ENCODE results near the gene ZFYVE21.

Gene ZFYVE21

DNA sequence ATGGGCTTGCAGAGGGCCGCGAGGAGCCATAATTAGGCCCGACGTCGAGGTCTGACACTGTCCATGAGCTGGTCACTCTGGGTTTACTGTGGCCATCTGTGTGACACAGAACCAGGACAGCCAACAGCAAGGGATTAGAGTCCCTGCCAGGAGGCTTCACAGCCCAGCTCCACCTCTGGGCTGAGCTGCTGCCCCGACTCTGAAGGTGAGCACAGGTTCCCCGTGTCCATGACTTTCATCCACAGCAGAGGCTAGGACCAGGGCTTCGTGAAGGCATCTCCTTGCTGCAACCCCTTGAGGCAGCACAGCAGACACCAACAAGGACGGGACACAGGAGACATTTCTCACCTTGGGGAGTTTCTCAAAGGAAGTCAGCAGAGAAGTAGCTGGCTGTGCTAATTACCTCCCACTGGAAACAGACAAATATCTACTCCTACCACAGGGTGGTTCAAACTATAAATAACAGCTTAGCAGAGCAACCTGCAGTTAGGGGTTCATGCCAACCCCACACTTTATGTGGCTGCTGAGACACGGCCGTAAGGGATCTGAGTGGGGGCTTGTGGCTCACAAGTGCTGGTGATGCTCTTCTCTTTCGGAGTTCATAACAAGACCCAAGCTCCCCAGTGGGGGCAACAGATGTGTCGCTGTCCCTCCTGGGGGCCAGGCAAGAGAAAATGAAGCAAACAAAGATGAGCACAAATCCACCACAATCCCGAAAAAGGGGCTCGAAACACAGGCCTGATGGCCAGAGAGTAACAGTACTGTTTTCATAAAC is 29.2 kb downstream of the ZFYVE21 start:
- in situ Hi-C loops (cut with MboI; ENCODE audit: low pct_unique_long_range_greater_than_20kb, low sequenced_read_pairs), result no loop called here

DNA sequence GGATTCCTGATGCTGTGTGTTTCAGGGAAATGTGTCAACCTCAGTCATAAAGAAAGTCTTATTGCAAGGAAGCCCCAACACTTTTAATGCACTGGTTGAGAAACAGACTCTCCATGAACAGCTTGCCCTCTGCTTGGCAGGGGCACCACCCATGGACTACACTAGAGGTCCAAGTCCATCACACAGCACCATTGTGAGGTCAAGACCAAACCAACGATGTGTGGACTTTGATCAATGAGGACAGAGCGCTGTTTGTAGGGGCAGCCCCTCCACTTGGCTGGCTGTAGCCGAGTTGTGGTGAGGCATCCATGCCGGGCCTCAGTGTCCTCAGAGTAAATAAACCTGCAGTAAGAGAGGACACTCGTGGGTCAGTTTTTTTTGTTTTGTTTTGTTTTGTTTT is 29.8 kb downstream of the ZFYVE21 start:
- in situ Hi-C loops (cut with MboI; ENCODE audit: low pct_unique_long_range_greater_than_20kb, low sequenced_read_pairs), result no loop called here
- no peak for DNase-seq

More for the DNA sequence above, 29.2 kb downstream of the ZFYVE21 start:
- DNase-seq, result no peak

GRCh38 chr14:103746701-103747100 is 31.1 kb downstream of the ZFYVE21 start:
- DNase-seq, result no peak
- in situ Hi-C loops (cut with MboI; ENCODE audit: low pct_unique_long_range_greater_than_20kb, low sequenced_read_pairs), result no loop called here

DNA sequence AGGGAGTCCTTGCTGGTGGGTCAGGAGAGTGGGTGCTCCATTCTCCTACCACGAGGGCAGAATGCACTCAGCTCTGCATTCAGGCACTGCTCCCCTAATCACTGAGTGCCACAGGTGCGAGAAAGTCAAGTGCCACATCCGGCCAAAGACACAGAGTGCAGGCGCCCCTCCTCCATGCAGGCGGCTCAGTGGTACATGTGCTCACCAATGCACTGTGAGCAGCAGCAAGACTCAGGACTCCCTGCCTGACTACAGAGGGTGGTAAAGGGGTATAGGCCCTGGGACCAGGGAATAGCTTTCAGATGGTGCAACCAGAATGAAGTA is 32.9 kb downstream of the ZFYVE21 start:
- no peak for DNase-seq
- in situ Hi-C loops (cut with MboI; ENCODE audit: low pct_unique_long_range_greater_than_20kb, low sequenced_read_pairs), result no loop called here

DNA sequence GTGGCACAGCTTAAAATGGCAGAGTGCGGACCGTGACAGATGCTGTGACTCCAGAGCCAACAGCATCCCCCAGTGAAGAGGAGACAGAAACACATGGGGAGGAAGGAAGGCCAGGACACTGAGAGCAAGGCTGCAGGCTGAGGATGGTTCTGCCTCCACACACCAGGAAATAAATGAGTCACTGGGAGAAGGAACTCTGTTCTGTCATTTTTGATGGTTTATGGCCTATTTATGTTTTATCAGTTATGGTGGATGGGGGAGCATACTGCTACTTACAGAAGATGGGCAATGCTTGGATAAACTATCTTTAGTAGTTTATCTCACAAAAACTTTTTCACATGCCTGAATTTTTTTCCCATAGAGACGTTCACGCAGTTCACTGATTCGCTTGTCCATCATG is 33.8 kb downstream of the ZFYVE21 start:
- in situ Hi-C loops (cut with MboI; ENCODE audit: low pct_unique_long_range_greater_than_20kb, low sequenced_read_pairs), result no loop called here
- peak; percentile 9 for DNase-seq

GRCh38 chr14:103749860-103750259 is 34.2 kb downstream of the ZFYVE21 start:
- in situ Hi-C loops (cut with MboI; ENCODE audit: low pct_unique_long_range_greater_than_20kb, low sequenced_read_pairs), result no loop called here
- DNase-seq, result no peak

DNA sequence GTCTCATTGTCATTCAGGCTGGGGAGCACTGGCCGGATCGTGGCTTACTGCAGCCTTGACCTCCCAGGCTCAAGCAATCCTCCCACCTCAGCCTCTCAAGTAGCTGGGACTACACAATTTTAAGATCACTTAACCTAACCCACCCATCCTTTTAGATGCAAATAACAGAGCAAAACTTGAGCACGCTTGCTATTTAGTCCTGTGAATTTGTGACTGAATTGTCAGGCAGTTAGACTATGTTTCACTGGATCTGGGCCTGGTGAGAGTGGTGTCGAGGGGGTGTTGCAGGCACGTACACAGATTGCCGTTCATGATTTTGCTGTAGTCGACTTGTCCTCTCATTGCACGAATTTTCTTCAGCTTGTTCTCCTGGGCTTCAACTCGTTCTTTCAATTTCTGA is 38.2 kb downstream of the ZFYVE21 start:
- no peak for DNase-seq
- in situ Hi-C loops (cut with MboI; ENCODE audit: low pct_unique_long_range_greater_than_20kb, low sequenced_read_pairs), result no loop called here

DNA sequence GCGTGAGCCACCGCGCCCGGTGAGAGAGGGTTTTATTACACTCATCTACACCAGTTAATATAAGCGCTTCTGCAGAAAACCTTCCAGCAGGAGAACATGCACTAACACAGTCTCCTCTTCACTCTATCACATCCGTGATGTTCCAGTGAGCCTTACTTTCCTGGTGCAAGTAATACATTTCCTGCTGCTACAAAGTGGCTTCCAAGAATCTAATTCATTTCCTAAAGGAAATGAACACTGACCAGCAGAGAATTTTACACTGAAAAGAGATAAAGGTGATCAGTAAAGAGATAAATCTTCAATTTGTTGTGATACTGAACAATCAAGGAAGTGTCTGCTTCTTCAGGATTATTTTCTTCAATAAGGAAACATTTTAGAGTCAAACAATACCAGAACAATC is 39.5 kb downstream of the ZFYVE21 start:
- DNase-seq, result no peak
- in situ Hi-C loops (cut with MboI; ENCODE audit: low pct_unique_long_range_greater_than_20kb, low sequenced_read_pairs), result no loop called here

DNA sequence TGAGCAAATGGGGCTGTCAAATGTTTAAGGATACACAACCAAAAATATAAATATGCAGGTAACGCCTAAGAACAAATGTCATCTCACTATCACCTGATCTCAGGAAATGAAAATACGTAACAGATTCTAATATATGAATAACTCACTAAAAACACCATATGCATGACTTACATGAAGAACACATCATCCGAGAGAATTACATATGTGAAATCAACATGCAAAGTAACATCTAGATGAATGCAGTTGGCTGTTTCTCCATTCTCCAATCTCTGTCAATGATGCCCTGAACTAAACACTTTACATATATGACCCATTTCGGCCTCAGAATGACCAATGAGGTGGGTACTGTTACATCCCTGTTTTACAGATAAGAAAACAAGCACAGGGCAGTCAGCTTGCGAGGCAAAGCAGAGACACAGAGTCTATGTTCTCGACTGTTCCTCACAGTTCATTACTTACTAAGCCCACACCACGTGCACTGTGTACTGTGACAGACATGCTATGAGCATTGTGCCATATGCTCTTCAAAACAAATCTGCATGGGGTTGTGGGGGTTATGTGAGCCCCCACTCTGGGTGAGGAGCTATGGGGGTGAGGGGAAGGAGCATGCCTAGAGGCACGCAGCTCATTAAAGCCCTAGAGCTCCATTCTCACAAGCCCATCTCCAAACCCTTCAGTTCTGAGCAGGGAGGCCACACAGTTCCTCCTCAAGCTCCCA is 42.6 kb downstream of the ZFYVE21 start:
- DNase-seq, result no peak
- in situ Hi-C loops (cut with MboI; ENCODE audit: low pct_unique_long_range_greater_than_20kb, low sequenced_read_pairs), result no loop called here

- in situ Hi-C loops (cut with MboI; ENCODE audit: low pct_unique_long_range_greater_than_20kb, low sequenced_read_pairs), result no loop called here
- peak; percentile 5 for DNase-seq
These were observed 46.4 kb downstream of the ZFYVE21 start for GRCh38 chr14:103762036-103762435.

GRCh38 chr14:103762541-103762940 is 46.9 kb downstream of the ZFYVE21 start:
- in situ Hi-C loops (cut with MboI; ENCODE audit: low pct_unique_long_range_greater_than_20kb, low sequenced_read_pairs), result no loop called here
- peak; percentile 82 for DNase-seq

- DNase-seq, result no peak
- in situ Hi-C loops (cut with MboI; ENCODE audit: low pct_unique_long_range_greater_than_20kb, low sequenced_read_pairs), result no loop called here
These were observed 48.3 kb downstream of the ZFYVE21 start for GRCh38 chr14:103763730-103764488.

DNA sequence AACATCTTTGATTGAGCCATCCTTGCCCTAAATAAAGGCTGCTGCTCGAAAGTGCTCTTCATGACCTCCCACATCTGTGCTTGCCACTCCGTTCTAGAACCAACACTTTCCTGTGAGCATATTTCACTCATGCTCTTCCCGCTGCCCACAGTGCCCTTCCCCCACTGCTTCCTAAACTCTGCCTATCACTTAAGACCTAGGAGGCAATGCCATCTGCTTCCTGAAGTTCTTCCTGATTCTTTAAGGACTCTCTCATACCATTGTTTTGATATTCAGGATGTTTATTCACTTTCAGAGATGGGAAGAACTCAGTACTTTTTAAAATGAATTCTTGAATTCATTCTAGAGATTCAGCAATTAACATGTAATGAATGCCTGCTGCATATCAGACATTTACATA is 49.9 kb downstream of the ZFYVE21 start:
- peak; percentile 14 for DNase-seq
- in situ Hi-C loops (cut with MboI; ENCODE audit: low pct_unique_long_range_greater_than_20kb, low sequenced_read_pairs), result no loop called here

GRCh38 chr14:103767336-103767894 is 51.8 kb downstream of the ZFYVE21 start:
- DNase-seq, result no peak
- in situ Hi-C loops (cut with MboI; ENCODE audit: low pct_unique_long_range_greater_than_20kb, low sequenced_read_pairs), result no loop called here

DNA sequence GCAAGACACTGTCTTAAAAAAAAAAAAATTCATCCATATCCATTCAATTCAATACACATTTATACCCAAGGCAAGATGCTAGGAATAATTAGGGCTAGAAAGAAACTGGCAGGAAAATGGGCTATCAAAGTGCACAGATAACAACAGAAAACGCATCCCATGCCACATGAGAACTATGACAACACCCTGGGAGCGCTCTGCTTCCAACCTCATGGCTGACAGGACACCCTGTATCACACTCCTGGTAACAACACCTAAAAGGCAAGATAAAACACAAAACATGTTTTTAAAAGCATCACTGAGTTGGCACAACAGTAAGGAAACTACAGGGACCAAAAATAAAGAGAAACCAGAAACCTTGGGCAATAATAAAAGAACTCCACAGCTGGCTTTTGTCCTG is 54.9 kb downstream of the ZFYVE21 start:
- DNase-seq, result no peak
- in situ Hi-C loops (cut with MboI; ENCODE audit: low pct_unique_long_range_greater_than_20kb, low sequenced_read_pairs), result no loop called here

DNA sequence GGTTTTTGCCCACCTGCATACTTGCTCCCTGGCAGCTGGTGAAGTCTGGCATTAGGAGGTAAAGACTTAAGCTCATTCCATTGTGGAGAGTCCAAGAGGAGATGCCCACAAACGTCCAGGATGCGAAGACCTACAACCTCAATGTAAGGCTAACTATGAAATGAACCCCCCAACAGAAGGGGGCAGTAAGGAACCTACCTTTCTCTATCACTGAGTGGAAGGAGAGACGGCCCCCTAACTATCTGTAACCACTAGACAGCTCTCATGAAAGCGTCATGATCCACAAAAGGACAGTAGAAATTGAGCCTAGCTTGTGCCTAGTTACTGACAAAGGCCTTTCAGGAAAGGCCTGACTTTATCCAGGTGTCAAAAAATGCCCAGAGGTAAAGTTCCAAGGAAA is 55.3 kb downstream of the ZFYVE21 start:
- in situ Hi-C loops (cut with MboI; ENCODE audit: low pct_unique_long_range_greater_than_20kb, low sequenced_read_pairs), result no loop called here
- DNase-seq, result peak; percentile 8

GRCh38 chr14:103772078-103772712 is 56.6 kb downstream of the ZFYVE21 start:
- no peak for DNase-seq
- in situ Hi-C loops (cut with MboI; ENCODE audit: low pct_unique_long_range_greater_than_20kb, low sequenced_read_pairs), result no loop called here

- in situ Hi-C loops (cut with MboI; ENCODE audit: low pct_unique_long_range_greater_than_20kb, low sequenced_read_pairs), result no loop called here
- DNase-seq, result no peak
These were observed 57.9 kb downstream of the ZFYVE21 start for GRCh38 chr14:103773521-103773920.

DNA sequence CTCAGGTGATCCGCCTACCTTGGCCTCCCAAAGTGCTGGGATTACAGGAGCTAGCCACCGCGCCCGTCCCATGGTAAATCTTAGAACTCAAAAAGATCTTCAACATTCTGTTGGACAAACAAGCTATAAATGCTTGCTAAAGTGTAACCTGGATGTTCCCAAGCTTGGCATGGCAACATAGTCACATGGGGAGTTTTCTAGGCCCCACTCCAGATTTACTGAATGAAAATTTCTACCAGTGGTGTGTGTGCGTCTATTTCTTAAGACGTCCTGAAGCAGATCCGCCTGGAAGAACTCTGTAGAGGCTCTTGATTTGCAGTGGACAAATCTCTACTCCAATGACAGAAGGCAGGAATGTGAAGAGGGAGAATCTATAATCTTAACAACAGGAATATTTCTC is 59.9 kb downstream of the ZFYVE21 start:
- in situ Hi-C loops (cut with MboI; ENCODE audit: low pct_unique_long_range_greater_than_20kb, low sequenced_read_pairs), result no loop called here
- DNase-seq, result no peak
